HG02938 (cell line): ENCODE data around the gene FTH1.
"Not testable (repeated sequence)": the region's sequence is repeated elsewhere in the genome, so short reads cannot be mapped to it uniquely, and the experiment has no call there.

Experiments used
- ATAC-seq: cut with Tn5 transposase; IDR thresholded peaks from one replicate; pipeline ENCODE4 v1.9.1; 2021; ENCODE audit warnings: mild to moderate bottlenecking, moderate library complexity; ENCODE audit not compliant: unreplicated experiment

Gene FTH1

DNA sequence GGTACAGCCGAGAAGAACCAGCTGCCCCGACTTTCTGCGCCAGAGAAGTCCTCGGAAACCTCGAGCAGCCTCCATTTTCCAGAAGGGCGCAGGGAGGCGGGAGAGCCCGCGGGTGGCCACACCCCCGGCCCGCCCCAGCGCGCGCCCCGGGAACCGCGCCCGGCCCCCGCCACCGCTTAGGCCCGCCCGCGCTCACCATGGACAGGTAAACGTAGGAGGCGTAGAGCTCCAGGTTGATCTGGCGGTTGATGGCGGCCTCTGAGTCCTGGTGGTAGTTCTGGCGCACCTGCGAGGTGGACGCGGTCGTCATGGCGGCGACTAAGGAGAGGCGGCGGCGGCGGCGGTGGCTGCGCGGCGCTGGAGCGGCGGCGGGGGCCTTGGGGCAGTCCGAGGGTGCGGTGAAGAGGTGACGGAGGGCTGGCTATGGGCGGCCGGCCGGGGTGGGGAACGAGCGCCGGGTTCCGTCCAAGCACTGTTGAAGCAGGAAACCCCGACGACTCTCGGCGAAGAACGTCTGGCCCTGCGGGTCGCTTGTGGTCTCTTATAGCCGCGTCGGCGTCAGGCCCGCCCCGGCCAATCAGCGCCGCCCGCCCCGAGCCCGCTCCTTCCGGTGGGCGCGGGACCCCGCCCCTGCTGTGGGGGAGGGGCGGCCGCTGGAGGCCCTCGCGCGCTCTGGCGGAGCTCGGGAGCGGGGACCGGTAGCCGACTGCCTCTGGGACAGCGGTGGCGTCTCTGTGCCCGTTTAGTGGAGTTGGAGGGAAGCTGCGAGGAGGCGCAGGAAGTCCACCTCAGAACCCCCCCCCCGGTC, at the start of gene FTH1:
Gene FTH1, minus strand, starts transcription at position 519 of the 808 bp plus-strand sequence. Its CDS starts 209 bp downstream, at position 310.
- ATAC-seq, result peak; percentile 45

DNA sequence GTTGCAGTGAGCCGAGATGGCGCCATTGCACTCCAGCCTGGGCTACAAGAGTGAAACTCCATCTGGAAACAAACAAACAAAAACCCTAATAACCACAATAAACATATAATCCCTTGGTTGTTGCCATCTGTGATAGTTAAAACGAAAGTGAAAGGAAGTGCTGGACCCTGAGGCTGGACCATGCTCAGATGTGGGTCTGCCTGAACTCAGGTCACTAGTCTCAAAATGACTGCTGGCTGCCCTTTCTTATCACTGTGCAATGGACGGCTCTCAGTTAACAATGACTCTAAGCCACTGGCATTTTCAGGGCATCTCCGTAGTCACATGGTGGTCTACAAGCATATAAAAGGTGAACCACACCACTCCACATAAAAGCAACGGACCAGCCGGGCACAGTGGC, 48.2 kb upstream of the FTH1 start:
- ATAC-seq, result no peak

DNA sequence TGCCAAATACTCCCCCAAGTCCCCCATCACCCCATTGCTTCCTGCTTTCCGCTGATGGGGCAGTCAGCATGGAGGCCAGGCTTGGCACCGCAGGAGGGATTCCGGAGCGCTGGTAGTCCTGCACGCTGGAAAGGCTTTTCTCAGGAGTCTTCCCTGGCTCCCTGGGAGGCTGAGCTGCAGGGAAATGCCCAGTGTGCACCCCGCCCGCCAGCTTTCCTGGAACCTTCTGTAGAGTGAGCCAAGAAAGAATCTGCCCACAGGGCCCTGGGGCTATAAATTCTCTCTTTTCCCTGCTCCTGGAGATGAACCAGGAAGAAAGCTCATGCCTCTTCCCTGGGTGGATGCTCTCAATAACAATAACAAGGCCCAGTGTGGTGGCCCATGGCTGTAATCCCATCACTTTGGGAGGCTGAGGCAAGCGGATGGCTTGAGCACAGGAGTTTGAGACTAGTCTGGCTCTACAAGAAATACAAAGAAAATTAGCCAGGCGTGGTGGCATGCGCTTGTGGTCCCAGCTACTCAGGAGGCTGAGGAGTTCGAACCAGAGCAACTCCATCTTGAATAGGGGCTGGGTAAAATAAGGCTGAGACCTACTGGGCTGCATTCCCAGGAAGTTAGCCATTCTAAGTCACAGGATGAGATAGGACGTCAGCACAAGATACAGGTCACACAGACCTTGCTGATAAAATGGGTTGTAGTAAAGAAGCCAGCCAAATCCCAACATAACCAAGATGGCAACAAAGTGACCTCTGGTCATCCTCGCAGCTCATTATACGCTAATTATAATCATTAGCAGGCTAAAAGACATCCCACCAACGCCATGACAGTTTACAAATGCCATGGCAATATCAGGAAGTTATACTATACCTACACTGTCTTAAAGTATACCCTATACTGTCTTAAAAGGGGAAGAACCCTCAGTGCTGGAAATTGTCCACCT, 46.4 kb upstream of the FTH1 start:
- ATAC-seq, result no peak

DNA sequence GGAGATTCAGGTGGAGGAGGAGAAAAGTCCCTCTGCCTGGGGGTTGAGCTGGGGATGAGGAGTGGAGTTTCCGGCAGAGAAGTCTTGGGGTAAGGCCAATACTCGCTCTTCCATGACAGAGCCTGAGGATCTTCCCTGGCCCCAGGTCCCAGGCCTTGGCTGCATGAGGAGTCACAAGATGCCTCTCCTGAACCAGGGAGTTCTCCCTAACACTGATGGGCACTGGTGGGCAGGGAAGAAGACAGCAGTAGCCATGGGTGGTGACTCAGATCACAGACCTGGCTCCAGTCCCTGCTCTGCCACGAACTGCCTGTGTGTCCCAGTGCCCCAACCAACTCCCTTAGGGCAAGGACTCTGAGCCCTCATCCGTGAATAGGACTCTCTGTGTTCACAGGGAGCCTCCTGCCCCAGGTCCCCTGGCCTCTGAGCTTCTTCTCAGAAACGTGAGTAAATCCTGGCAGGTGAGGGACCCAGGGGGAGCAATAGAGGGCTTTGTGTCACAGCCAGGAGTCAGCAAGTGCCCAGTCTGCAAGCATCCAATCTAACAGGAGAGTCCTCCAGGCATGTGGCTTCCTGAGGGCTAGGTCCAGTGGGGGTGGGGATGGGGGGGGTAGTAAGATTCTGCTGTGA, 45.5 kb upstream of the FTH1 start:
- no peak for ATAC-seq

DNA sequence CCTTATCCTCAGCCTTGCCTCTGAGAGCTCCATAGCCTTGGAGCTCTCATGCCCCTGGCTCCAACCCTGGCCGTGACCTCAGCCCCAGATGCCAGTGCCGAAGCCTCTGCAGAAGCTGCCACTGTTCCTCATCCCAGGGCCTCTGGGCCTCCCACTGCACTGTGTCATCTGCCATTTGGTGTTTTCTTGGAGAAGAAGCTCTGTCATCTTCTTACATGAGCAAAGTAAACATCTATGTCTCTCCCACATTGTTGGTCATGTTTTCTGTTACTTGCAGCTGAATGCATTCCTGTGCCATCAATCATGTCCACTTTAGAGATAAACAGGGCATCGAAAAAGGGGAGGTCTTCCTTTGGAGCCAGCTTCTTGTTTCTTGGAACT, 45.0 kb upstream of the FTH1 start:
- ATAC-seq, result no peak

DNA sequence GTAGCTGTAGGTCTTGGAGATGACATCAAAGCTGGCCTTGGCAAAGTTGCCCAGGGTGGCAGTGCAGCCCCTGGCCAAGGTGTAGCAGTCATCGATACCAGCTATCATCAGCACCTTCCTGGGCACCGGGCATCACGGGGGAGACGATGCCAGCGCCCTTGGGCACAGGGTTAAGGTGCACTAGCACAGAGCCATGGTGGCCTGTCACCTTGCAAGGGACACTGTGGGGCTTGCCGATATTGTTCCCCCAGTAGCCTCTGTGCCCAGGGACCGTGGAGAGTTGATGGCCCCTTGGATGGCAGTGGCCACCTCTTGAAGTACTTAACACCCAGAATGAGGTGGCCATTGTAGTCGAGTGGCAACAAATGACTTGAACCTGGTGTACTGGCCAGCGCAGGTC, 44.4 kb upstream of the FTH1 start:
- no peak for ATAC-seq

DNA sequence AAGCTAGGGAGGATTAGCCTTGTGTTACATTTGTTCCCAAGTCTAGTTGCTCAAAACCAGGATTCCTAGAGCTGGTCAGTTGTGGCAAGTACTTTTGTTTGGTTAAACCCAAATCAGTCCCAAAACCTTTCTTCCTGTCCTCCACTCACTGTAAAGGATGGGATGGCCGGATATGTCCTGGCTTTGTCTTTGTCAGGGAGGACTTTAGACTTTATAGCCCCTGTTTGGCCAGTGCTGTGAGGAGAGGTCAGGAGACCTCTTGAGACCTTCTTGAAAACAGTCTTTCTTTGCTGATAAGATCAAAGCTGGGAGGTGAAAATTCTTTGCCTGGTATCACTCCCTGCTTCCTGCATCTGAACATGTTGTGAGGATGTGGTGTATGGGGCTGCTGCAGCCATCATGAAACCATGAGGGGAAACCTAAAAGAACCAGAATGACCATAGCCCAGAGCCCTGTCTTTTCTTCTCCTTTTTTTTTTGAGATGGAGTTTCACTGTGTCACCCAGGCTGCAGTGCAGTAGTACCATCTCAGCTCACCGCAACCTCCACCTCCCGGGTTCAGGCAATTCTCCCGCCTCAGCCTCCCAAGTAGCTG, 43.6 kb upstream of the FTH1 start:
- ATAC-seq, result no peak

DNA sequence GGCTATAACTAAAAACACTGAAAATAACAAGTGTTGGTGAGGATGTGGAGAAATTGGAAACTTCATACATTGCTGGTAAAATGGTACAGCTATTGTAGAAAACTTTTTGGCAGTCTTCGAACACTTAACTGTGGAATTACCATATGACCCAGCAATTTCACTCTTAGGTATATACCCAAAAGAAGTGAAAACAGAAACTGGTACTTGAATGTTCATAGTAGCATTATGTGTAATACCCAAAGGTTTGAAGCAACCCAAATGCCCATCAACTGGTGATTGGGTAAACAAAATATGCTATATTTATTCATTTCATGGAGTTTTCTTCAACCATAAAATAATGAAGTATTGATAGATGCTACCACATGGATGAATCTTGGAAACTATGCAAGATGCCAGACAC, 40.8 kb upstream of the FTH1 start:
- ATAC-seq, result no peak

DNA sequence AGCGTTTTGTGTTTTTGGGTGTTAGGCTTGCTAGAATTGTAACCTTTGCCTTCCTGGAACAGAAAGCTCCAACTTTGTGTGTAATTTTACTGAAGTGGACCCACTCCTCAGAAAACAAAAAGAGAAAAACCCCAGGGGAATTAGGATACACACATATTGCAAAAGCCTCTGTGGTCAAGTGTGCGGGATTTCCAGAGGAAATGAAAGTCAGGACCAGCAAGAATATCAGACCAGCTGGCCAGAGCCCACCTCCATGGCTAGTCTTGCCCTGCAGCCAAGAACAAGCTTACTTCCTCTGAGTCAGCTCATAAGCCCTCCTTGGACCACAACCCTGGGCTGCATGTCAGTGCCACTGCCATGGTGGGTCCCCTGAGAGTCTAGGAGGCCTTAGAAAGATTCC, 37.0 kb upstream of the FTH1 start:
- ATAC-seq, result no peak

DNA sequence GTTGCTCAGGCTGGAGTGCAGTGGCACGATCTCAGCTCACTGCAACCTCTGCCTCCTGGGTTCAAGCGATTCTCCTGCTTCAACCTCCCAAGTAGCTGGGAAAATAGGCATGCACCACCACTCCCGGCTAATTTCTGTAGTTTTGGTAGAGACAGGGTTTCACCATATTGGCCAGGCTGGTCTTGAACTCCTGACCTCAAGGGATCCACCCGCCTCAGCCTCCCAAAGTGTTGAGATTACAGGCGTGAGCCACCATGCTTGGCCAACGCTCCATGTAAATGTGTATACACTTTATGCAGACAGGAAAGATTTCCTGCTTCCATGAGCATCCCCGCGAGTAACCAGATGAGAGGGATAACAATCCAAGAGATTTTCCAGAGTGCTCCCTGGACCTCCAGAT, 34.8 kb upstream of the FTH1 start:
- not testable (repeated sequence) for ATAC-seq

DNA sequence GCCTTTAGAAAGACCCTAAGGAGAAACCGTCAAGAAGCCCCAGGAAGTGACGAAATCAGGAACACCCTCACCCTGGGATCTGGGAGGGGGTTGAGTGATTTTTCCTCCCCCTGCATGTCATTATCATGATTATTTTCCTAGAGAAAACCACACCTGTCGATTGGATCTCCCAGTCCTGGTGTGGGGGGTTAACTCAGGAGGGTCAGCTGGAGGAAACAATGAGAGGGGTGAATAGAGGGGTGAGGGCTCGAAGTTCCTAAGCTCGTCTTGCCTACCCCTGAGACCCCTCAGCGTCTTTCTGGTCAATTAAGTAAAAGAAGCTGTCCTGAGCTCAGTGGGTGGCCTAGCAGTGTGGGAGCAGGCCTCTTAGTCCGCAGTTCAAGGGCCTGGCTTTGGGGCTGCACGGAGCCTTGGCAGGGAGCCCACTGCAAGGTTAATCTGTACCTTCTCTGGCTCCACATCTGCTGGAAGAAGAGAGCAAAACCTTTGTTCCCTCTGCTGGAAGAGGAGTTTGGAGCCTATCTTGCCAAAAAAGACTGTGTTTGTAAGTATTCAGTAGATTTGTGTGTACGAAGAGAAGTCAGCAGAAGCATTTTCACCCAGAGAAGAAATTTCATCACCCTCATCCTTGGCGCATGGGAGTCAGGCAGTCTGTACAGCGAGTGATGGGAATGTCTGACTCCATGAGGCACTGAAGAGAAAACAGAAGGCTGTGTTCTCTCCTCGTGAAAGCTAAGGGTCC, 34.2 kb upstream of the FTH1 start:
- ATAC-seq, result no peak

DNA sequence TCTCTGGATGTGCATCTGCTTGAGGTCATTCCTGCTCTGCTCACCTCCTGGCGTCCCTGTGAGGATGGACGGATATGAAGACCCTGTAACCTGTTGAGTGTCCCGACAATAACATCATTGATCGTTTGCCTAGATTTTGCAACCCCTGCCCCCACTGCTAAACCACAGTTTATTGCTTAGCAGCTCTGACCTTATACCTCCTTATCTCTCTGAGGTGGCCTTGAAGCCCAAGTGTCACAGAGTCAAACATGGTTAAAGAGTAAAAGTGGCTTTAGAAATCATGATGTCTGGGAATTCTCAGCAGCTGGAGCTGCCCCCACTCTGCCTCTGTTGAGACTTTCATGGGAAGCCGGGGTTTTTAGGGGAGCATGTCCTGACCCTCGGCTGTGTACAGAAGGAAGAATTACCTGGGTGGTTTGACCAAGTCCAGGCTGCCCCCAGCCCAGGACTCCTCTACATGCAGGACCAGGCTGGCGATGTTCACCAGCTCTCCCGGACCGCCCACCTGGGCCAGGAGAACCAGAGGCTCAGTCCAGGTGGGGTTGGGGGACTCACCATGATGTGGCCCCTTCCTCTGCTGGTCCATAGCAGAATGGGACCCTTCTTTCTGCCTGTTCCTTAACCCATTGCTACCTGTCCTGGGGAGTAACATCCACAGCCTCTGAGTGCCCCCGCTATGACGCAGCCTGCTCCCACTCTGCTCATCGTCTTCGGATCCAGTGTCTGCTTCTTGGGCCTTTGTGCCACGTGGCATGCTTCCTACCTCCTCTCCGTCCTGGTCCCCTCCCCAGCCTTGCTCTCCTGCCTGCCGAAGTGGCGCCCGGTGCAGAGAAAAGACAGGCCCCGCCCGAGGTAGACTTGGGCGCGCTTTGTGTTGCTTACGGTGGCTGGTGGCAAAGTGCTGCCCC, 33.4 kb upstream of the FTH1 start:
- no peak for ATAC-seq

DNA sequence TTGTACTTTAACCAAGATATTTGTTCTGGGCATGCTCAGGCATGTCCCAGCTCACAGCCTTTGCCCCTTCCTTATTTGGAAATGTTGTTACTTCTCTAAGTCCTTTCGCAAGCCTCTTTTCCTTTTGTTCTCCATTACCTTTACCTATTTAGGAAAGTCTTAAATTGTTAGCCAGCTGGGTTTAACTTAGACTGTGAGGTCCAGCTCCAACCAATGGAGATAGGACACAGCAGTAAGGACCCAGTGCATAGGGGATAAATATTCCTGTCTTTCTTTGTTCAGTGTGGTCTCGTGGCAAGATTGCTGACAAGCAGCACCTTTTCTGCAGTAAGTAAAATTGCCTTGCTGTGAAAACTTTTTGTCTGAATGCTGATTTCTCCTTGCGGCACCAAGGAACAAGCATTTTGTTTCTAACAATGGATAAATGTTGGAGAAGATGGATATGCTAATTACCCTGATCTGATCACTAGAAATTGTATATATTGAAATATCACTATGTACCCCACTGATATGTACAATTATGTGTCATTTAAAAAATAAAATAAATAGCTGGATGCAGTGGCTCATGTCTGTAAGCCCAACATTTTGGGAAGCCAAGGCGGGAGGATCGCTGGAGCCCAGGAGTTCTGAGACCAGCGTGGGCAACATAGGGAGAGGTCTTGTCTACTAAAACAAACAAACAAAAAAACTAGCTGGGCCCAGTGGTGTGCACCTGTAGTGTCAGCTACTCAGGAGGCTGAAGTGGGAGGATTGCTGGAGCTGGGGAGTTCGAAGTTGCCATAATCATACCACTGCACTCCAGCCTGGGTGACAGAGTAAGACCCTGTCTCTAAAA, 31.9 kb upstream of the FTH1 start:
- ATAC-seq, result no peak

DNA sequence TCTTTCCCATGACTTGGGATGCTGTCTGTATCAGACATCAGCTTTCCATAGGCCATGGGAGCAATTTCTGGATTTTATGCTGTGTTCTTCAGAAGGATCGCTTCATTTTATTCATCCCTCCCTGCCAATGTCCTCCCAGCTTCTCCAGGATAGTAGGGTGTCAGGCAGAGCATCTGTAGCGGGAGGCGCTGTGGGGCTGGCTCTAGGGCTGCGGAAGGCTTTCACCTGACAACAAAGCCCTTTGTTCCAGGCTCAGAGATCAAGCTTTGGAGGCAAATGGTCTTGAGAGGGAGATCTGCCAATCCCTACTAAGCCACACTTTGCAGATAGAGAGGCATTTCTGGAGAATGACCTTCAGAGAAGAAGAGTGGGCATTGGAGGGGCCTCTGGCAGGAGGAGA, 29.5 kb upstream of the FTH1 start:
- ATAC-seq, result no peak

DNA sequence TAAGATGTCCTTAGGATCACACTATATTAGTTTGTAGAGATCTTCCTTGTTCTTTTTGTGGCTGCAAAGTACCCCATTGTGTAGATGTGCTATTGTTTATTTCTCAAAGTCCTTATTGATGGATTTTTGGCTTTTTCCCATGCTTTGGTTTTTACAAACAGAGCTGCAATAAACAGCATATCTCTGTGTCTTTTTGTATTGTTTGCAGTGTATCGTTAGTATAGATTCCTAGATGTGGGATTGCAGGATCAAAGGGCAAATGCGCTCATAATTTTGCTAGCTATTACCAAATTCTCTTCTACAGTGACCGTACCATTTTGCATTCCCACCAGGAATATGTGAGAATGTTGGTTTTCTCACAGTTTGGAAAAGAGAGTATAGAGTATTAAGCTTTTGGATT, 27.5 kb upstream of the FTH1 start:
- no peak for ATAC-seq

DNA sequence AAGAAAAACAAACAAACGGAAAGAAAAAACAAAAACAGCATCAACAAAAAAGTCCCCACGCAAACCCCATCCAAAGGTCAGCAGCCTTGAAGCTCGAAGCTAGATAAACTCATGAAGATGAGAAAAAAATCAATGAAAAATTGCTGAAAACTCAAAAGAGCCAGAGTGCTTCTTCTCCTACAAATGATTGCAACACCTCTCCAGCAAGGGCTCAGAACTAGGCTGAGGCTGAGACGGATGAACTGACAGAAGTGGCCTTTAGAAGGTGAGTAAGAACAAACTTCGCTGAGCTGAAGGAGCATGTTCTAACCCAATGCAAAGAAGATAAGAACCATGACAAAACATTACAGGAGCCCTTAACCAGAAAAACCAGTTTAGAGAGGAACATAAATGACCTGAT, 18.4 kb upstream of the FTH1 start:
- ATAC-seq, result no peak

DNA sequence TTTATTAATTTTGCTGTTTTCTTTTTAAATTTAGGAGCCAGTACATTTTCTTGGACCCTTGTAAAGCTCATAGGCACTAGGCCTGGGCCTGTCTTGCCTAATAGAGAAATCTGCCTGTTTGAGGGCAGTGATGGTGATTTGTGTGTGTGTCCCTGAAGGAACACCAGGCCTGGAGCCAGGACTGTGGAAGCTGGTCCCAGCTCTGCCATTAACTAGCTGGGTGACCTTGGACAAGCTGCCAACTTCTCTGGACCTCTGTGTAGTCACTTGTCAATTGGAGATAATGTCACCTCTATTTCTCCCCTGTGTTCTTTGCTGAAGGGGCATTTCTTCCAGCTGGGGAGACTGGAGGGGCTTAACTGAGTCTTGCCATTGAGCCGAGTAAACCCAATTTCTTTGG, 16.0 kb upstream of the FTH1 start:
- ATAC-seq, result no peak

DNA sequence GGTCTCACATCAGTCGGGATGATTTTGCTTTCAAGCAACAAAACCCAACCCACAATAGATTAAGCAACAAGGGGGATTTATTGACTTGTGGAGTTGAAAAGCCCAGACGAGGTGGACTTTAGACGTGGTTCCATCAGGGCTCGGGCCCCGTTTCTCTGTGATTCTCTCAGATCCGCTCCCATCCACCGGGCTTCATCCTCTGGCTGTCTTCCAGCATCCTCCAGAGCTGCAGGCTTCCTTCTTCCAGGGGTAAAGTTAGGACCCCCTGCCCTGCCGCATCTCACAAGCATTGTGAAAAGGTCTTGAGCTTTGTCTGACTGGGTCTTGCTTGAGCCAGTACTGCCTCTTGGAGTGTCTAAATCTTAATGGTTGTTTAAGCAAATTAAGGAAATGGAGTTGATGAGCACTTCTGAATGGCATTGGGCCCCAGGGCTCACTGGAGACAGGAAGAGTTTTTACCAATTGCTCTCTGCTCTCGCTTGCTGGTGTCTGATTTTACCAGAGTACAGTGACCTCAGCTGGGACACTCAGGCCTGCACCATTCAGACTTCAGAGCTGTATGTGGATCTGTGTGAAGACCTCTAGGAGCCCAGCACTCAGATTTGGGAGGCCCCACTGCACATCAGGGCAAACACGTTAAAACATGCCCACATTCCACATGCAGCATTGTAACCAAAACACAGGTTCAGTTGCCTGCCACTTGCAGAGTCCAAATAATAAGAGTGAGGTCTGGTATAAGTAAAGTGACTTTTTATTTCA, 13.5 kb upstream of the FTH1 start:
- ATAC-seq, result no peak
